Panc1 (cell line): Measurements from ENCODE around the gene DEPP1. TPM values are rescaled to one million over a fixed set of nuclear protein-coding genes. Genes with fewer than 3 reads are reported as not detected.

ENCODE experiments used
- ATAC-seq: fragments of 200-7000 bp; cut with Tn5 transposase; 2 replicates; pipeline ENCODE4 v1.9.1; 2020; ENCODE audit warnings: mild to moderate bottlenecking, moderate library complexity
- BruUV-seq: library from RNA; stranded (reverse); fragments of 400-500 nt; replicated peaks from 2 replicates; lab custom pipeline; 2021; lab: Mats Ljungman, UMichigan
- CTCF ChIA-PET: fragments of 300-600 bp; sonication (Branson Sonifier 250); formaldehyde crosslinking; loops from one replicate; lab custom pipeline; 2022; ENCODE audit warnings: antibody characterized with exemption; lab: Charles Lee
- POLR2A ChIA-PET: fragments of 300-600 bp; sonication (Branson Sonifier 250); formaldehyde crosslinking; loops from one replicate; lab custom pipeline; 2022; ENCODE audit warnings: antibody characterized with exemption; lab: Charles Lee
- DNase-seq: peaks from one replicate; pipeline ENCODE4 v3.0.0-alpha.2; 2010; ENCODE audit warnings: low read depth, low spot score
- H3K27ac ChIP-seq: 2 replicates; pipeline ENCODE4 v1.5.1; 2011; ENCODE audit warnings: mild to moderate bottlenecking, low read length, inconsistent platforms
- H3K27me3 ChIP-seq: fragments of 200-500 bp; sonication (Bioruptor generic); 2 replicates; pipeline ENCODE4 v1.6.0; 2014; ENCODE audit warnings: low read length, inconsistent platforms; ENCODE audit not compliant: control insufficient read depth, insufficient read depth
- H3K36me3 ChIP-seq: fragments of 200-500 bp; sonication (Bioruptor generic); 2 replicates; pipeline ENCODE4 v1.5.1; 2014; ENCODE audit warnings: inconsistent platforms, mild to moderate bottlenecking, low read length, moderate library complexity; ENCODE audit not compliant: control insufficient read depth, insufficient read depth
- H3K4me1 ChIP-seq: 2 replicates; pipeline ENCODE4 v1.5.1; 2011; ENCODE audit warnings: inconsistent platforms, mild to moderate bottlenecking, low read length, moderate library complexity; ENCODE audit not compliant: control insufficient read depth, insufficient read depth
- H3K4me3 ChIP-seq, 2 experiments: 2 replicates each; pipeline ENCODE4 v1.5.1; 2011 to 2012; ENCODE audit warnings: low read depth in 2 of 2, low read length in 2 of 2, mild to moderate bottlenecking in 2 of 2, inconsistent platforms in 1 of 2, moderate library complexity in 1 of 2
- H3K9me3 ChIP-seq: fragments of 200-500 bp; sonication (Bioruptor generic); 2 replicates; pipeline ENCODE4 v1.5.1; 2014; ENCODE audit warnings: low read depth, mild to moderate bottlenecking, inconsistent platforms, low read length, moderate library complexity; ENCODE audit not compliant: control insufficient read depth, insufficient read depth
- POLR2AphosphoS5 ChIP-seq: IDR thresholded peaks from 2 replicates; pipeline ENCODE4 v1.6.1; 2012; ENCODE audit warnings: mild to moderate bottlenecking, low read depth, low read length, moderate library complexity
- REST ChIP-seq, 2 experiments: IDR thresholded peaks; 2 replicates each; pipeline ENCODE4 v1.6.1; 2011 to 2012; ENCODE audit warnings: low read depth in 2 of 2, control low read depth in 1 of 2, low read length in 1 of 2, mild to moderate bottlenecking in 1 of 2, moderate library complexity in 1 of 2; ENCODE audit not compliant: insufficient read depth in 1 of 2
- SIN3A ChIP-seq: IDR thresholded peaks from 2 replicates; pipeline ENCODE4 v1.6.1; 2012; ENCODE audit warnings: low read depth, mild to moderate bottlenecking, low read length, moderate library complexity, borderline replicate concordance; ENCODE audit not compliant: insufficient read depth
- TCF7L2 ChIP-seq: IDR thresholded peaks from 2 replicates; pipeline ENCODE4 v1.6.1; 2011; ENCODE audit warnings: mild to moderate bottlenecking, low read depth, low read length, inconsistent platforms
- in situ Hi-C: cut with HindIII; loops from 2 replicates; pipeline ENCODE4 v1.10.0; 2016; ENCODE audit warnings: low sequenced_read_pairs, low pct_unique_long_range_greater_than_20kb
- intact Hi-C: fragments of 100-400 bp; cut with micrococcal nuclease; formaldehyde crosslinking; loops from one replicate; pipeline ENCODE4 v1.10.0; 2022; ENCODE audit not compliant: unreplicated experiment
- total RNA-seq: library from RNA; stranded (reverse); gene quantifications from one replicate; pipeline ENCODE4 v1.2.1, GENCODE V29; 2021; ENCODE audit not compliant: unreplicated experiment
- TF ChIP-seq, protein P1 (sequence below): fragments of 450-650 bp; IDR thresholded peaks from 2 replicates; pipeline ENCODE4 v1.5.1; 2017; ENCODE audit warnings: mild to moderate bottlenecking

DEPP1 gene
- total RNA-seq, 1 experiment from 2014 or later, result 16.6 TPM

- peak overlapping the region; percentile 76 for H3K27ac ChIP-seq
Observed at GRCh38 chr10:44977287-44978212, 1.1 kb downstream of the DEPP1 start.

More at GRCh38 chr10:44977287-44978212, 1.1 kb downstream of the DEPP1 start:
- DNase-seq, result no peak
- no peaks in the 10 kb centered on the region for H3K9me3 ChIP-seq
- CTCF ChIA-PET, result interaction anchor here (1.4 to 2.3 kb wide), 2 partner anchors 44 to 45 kb away, joined by 4 to 17 read pairs; no protein-coding TSS in a partner anchor
- H3K4me1 ChIP-seq, result peaks cover 81% of the 10 kb centered on the region
- POLR2A ChIA-PET, result no interaction called here
- no peaks in the 10 kb centered on the region for H3K27me3 ChIP-seq
- H3K4me3 ChIP-seq, result peak overlapping the region; percentile 38 to 83
- in situ Hi-C loops, result no loop called here
- TF ChIP-seq REST (IDR thresholded peaks at IDR 0.05; ENCODE audit: insufficient read depth in 1 of 2, low read depth in 2 of 2, low read length in 1 of 2) (no peak), TCF7L2 (no peak), SIN3A (no peak), POLR2AphosphoS5 (no peak; the same call in 1 of the 2 replicates)
- TF ChIP-seq, protein P1, sequence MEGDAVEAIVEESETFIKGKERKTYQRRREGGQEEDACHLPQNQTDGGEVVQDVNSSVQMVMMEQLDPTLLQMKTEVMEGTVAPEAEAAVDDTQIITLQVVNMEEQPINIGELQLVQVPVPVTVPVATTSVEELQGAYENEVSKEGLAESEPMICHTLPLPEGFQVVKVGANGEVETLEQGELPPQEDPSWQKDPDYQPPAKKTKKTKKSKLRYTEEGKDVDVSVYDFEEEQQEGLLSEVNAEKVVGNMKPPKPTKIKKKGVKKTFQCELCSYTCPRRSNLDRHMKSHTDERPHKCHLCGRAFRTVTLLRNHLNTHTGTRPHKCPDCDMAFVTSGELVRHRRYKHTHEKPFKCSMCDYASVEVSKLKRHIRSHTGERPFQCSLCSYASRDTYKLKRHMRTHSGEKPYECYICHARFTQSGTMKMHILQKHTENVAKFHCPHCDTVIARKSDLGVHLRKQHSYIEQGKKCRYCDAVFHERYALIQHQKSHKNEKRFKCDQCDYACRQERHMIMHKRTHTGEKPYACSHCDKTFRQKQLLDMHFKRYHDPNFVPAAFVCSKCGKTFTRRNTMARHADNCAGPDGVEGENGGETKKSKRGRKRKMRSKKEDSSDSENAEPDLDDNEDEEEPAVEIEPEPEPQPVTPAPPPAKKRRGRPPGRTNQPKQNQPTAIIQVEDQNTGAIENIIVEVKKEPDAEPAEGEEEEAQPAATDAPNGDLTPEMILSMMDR, result no peak
- no peaks in the 10 kb centered on the region for H3K36me3 ChIP-seq
- intact Hi-C loops, result no loop called here
- ATAC-seq, result no peak
- no TSS peak for BruUV-seq
